GM18498 (cell line): Measurements from ENCODE around the gene KIF25.
"Not testable (repeated sequence)": the region's sequence is repeated elsewhere in the genome, so short reads cannot be mapped to it uniquely, and the experiment has no call there.

ENCODE experiments used
- ATAC-seq: cut with Tn5 transposase; IDR thresholded peaks from one replicate; pipeline ENCODE4 v1.9.1; 2021; ENCODE audit warnings: mild to moderate bottlenecking, moderate library complexity; ENCODE audit not compliant: unreplicated experiment

The KIF25 gene

DNA sequence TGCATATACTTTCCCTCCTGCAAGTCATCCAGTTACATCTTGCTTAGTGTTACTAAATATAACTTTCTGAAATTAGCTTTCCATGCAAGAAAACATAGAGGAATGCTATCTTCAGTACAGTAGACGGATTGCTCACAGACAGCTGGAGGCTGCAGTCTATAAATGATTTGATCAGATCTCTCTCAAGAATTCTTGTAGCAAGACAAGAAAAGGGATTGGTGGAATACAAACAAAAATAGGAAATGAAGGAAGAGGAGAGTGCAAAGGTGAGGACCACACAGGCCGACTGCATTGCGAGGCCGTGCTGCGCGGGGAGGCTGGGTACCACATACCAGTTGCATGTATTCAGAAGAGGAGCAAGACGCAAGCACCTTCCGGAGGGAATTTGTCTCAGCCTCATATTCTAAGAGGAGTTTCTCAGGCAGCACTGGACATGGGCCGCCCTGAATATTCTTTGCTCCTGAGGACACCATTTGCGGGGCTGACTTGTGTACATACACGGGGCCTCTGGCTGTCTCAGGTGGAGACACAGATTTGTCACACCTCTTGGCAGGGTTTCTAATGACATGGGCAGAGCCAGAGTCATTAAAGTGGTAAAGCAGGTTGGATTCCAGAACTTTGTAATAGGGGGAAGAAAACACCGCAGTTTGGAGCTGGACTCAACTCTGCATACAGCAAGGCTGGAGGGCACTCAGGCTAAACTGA, 22.7 kb upstream of the KIF25 start:
- ATAC-seq = no peak

DNA sequence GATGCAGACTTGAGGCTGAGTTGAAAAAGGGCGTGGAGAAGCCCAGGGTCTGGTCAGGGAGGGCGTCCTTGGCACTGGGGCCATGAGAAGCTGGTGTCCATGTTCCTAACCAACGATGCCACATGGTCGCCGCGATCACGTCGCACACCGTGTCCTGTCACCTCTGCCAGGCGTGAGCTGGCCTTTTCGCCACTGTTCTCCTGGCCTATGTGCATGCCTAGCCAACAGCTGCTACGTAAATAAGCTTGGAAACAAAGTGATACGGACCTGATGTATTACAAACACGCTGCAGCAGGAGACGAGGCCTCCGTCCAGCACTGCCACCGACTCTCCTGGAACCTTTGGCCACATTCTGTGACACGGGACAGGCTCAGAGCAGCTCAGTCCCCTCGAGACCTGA, 22.0 kb upstream of the KIF25 start:
- no peak for ATAC-seq

DNA sequence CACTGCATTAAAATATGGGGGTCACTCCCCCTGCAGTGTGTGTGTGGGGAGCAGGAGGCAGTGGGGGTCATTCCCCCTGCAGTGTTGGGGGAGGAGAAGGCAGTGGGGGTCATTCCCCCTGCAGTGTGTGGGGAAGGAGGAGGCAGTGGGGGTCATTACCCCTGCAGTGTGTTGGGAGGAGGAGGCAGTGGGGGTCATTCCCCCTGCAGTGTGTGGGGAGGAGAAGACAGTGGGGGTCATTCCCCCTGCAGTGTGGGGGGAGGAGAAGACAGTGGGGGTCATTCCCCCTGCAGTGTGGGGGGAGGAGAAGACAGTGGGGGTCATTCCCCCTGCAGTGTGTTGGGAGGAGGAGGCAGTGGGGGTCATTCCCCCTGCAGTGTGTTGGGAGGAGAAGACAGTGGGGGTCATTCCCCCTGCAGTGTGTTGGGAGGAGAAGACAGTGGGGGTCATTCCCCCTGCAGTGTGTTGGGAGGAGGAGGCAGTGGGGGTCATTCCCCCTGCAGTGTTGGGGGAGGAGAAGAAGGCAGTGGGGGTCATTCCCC, 21.3 kb upstream of the KIF25 start:
- not testable (repeated sequence) for ATAC-seq

DNA sequence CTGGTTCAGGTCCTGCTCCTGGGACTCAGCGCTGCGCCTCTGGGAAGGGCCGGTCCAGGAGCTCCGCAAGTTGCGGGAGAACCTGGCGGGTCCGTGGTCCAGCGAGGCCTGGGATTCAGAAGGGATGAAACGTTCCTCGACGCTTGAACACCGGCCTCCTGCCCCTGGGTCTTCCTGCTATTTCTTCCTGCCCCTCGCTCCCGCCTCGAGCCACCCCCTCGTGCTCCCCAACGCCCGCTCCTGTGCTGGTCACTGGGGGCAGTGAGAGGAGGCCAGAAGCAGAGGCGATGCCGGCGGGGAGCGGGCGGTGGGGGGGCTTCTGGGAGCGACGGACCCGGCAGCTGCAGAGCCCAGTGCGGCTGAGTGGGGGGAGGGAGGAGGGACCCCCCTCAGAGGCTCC, 20.8 kb upstream of the KIF25 start:
- no peak for ATAC-seq

DNA sequence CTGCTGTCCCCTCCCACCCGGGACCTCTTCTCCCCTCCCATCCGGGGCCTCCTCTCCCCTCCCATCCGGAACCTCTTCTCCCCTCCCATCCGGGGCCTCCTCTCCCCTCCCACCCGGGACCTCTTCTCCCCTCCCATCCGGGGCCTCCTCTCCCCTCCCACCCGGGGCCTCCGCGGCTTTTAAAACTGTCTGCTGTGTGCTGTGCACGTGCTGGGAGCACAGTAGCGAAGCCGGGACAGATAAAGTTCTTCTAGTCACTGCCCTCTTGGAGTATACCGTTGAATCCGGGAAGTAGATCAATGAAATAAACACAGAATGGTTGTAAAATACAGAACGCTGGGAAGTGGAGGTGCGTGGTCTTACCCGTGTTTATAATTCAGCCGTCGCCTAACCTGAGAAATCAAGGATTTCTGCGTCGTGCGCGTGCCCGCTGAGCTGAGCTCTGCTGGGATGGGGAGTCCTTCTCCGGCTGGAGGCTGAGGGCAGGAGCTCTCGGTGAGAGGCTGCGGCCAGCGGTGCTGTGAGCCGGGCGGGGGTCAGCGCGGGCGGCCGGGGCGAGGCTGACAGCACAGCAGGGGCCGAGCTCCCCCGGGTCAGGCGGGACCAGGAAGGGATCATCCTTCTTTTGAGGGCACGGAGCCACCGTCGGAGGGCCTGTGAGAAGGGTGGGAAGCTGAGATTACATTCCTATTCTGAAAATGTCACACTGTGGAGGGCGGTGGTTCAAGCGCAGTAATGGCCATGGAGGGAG, 19.6 kb upstream of the KIF25 start:
- no peak for ATAC-seq

DNA sequence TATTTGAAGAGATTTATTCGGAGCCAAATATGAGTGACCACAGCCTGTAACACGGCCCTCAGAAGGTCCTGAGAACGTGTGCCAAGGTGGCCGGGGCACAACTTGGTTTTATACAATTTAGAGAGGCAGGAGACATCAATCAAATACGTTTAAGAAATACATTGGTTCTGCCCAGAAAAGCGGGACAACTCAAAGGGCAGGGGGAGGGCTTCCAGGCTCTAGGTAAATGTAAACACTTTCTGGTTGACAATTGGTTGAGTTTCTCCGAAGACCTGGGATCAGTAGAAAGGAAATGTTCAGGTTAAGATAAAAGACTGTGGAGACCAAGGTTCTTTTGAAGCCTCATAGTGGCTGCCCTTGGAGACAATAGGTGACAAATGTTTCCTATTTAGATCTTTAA, 18.9 kb upstream of the KIF25 start:
- ATAC-seq = no peak

DNA sequence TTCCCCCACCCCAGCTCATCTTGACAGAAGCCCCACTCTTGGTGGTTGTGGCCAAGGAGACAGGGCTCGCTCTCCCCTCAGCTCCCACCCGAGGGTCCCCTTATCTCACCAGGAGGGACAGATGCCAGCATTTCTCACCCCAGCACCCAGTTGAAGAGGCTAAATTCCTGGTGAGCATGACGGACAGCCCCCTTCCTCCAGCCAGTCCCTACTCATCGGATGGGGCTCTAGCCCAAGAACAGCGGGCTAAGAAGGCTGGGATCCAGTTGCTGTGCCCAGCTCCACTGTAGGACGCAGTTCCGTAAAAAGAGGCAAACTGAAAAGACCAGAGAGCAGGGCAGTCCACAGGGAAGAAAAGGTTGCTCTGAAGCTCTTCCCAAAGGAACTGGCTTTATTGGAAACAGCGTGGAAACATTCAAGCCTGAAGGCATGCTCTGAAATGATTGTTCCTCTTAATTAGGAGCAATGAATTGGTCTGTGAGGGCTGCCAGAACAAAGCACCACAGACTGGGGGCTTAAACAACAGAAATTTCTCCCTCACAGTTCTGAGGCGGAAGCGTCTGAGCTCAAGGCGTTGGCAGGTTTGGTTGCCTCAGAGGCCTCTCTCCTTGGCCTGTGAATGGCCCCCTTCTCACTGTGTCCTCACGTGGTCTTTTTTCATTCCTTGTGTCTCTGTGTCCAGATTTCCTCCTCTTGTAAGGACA, 17.9 kb upstream of the KIF25 start:
- ATAC-seq = no peak

DNA sequence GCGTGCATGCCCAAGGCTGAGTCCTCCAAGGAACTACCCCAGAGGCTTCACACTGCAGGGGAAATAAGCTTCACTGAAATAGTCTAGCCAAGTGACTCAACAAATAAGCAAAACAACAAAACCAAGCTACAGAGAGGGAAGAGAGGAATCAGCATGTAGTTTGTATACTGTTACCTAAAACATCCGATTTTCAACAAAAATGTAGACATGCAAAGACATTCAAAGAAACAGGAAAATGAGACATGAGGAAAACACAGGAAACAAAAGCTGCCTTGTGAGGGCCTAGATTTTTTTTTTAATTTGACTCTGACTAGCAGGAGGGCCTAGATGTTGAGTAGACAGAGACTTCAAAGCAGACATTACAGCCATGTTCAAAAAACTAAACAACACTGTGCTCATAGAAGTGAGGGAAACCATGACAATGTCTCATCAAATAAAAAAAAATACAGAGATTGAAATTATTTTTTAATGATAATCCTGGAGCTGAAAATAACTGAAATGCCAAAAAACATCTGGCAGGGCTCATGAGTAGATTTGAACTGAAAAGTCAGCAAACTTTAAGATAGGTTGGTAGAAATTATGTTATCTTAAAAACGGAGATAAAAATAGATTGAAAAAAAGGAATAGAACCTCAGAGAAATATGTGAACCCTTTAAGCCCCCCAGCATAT, 16.4 kb upstream of the KIF25 start:
- ATAC-seq = no peak

DNA sequence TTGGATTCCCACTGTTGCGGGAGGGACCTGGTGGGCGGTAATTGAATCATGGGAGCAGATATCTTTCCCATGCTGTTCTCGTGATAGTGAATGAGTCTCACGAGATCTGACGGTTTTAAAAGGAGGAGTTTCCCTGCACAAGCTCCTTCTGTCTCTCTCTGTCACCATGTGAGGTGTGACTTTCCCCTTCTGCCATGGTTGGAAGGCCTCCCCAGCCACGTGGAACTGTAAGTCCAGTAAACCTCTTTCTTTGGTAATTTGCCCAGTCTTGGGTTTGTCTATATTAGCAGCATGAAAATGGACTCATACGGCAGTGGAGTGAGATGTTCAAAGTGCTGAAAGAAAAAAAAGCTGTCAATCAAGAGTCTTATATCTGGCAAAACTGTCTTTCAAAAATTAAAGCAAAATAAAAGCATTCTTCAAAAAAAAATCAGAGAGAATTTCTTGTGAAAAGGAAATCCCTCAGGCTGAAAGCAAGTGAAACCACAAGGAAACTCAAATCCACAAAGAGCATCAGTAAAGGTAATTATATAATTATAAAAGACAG, 15.5 kb upstream of the KIF25 start:
- no peak for ATAC-seq

DNA sequence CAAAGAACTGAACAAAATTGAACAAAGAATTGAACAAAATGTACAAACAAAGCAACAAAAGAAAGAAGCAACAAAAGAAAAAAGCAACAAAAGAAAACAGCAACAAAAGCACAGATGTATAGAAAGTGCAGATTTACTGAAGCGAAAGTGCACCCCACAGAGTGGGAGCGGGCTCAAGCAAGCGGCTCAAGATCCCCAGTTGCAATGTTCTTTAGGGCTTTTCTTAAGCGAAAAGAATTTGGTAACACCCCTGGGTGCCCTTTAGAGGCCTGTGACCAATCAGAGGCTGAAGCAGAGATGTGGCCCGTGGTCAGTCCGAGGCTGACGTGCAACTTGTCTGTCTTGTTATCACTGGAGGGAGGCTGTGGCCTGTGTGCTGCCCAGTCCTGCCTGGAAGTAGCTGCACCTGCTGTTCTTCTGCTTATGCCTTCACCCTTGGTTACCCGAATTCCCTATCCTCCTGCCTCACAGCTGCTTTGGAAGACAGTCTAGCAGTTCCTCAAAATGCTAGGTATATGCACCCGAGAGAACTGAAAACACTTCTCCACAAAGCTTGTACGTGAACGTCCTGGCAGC, 13.2 kb upstream of the KIF25 start:
- no peak for ATAC-seq

DNA sequence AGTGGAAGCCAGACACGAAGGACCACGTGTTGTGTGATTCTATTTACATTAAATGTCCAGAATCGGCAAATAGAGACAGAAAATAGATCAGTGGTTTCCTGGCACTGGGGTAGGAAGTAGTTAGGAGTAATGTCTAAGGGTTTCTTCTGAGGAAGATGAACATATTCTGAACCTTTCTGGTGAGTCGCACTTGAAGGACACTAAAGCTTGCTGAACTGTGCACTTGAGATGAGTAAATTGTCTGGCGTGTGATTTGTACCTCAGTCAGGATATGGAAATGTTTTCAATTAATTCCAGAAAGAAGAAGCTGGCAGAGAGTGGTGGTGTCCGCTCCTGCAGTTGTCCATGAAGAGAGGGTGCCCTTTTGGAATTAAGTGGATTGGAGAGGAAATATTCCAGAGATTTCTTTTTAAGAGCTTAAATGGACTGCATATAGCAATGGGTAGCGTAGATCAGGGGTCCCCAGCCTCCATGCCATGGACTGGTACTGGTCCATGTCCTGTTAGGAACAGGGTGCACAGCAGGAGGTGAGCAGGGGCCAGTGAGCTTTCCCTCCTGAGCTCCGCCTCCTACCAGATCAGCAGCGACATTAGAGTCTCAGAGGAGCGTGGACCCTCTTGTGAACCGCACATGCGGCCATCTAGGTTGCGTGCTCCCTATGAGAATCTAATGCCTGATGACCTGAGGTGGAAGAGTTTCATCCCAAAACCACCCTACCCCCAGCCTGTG, 12.4 kb upstream of the KIF25 start:
- ATAC-seq = no peak

DNA sequence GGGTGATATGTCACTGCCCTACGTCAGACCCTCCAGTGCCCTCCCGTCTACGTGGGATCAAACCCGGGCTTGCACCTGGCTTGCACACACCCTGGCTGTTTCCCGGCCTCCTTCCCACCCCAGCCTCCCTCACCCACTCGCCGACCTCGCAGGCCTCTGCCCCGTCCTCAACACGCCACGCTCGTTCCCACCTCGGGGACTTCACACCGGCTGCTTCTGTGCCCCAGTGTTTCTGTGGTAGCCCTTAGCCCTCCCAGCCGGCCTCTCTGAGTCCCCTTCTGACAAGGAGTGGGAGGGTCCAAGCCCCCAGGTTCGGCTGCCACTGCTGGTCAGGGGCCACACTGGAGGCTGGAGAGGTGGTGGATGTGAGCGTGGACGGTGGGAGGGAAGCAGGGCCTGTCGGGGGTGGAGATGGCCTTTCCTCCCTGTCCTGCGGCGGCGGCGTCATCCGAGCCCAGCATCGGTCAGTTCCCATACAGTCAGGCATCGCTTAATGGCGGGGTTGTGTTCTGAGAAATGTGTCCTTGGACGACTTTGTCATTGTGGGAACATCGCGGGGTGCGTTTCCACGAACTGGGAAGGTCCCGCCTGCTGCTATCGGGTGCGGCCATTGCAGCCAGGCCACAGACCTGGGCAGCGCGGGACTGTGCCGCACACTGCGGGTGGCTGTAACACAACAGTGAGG, 11.4 kb upstream of the KIF25 start:
- ATAC-seq = no peak

DNA sequence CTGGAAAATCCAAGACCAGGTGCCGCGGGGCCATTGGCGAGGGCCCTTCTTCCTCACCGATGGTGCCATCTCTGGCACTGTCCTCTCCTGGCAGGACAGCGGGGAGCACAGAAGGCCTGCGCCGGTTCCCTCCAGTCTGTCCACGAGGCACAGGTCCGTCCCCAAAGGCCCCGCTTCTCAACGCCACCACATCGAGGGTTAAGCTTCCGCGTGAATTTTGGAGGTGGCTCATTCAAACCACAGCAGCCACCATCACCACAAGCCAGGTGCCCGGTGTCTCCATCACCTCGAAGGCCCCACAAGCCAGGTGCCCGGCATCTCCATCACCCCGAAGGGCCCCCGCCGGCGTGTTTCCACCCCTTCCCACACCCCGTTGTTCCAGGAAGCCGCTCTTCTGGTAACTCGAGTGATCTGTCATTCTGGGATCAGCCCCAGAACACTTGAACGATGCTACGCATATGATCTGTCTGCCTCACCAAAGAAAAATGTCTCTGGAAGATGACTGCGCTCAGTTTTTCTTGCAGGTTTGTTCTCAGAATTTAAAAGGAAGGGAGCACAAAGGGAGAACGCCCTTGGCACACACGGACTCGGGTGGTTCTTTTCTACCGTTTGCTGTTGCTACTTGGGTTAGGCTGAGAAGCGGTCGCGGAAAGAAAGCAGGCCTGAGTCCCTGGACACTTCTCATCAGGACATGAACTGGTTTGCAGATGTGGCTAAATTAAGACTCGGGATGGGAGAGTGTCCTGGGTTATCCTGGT, 9.9 kb upstream of the KIF25 start:
- no peak for ATAC-seq

DNA sequence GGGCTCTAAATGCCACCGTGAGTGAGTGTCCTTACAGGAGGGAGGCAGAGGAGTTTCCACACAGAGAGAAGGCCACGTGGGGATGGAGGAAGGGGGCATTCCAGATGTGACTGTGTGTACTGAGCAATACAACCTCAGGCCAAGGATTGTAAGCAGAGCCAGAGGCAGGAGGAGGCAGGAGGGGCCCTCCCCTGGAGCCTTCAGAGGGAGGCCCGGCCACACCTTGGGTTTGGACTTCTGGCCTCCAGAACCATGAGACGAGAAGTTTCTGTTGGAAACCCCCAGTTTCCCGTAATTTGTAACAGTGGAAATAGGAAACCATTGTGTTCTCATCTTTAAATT, 9.3 kb upstream of the KIF25 start:
- no peak for ATAC-seq

DNA sequence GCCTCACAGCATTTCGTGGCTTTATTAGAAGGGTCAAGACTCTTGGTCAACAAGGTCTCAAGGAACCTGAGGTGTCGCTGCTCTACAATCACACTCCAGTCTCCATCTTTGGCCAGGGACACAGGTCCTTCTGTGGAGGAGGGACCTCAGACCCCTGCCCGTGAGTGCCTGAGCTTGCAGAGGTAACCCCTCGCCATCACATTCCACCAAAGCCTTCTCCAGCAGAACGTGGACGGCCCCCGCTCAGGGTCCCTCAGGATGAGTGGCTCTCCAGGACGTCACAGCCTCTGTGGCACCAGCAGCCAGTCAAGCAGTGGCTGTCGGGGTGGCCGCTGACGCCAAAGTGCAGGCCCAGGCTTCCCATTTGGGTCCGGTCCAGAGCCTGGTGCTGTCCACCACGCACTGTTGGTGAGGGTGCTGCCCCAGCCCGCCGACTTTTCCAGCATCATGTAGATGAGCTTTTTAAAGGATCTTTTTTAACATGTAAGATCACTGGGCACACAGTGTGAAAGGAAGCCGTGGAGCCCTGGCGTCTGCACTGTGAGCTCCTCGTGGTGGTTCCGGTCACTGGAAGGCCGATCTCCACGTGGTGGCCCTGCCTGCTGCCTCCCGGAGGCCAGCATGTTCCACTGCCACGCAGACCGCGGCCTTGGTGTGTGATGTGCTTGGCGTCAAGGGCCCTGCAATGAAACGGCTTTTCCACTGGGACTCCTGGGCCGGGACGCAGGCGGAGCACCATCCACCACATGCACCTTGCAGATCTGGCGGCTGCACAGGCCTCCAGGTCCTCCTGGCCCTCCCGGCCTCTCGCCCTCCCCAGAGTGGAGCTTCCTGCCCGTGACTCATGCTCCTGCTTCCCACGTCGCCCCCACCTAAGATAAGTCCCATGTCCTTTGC, 8.3 kb upstream of the KIF25 start:
- ATAC-seq = no peak

DNA sequence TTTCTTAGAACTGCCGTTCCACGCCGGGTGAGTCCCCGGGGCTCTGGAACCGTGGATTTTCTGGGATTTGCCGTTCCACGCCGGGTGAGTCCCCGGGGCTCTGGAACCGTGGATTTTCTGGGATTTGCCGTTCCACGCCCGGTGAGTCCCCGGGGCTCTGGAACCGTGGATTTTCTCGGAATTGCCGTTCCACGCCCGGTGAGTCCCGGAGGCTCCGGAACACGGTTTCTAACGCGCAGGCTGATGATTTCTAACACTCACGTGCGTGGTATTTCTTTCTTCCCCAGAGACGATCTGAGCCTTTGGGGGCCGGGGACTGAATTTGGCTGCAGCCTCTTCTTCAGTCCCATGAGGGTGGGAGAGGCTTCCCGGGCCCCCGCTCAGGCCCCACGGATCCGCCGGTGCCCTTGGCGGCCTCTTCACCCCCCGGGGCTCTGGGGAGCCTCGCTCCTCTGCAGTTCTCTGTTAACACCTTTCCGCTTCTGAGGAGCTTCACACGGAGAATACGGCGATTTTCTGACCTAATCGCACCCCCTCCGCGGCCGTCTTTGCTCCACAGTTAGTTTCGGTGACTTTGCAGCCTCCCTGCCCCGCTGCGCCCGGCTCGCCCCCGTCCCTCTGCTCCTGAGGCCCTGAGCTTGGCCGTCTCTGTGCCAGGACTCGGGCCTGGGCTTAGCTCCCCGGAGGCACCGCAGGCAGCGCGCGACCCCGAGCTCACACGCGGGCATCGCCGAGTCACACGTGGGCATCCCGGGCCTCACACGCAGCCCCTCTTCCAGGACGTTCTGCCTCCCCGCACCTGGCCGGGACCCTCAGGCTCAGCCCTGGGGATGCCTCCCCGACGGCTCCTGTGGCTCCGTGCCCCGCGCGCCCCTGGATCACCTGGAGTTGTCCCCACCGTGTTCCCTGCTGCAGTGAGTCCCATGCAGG, 7.2 kb upstream of the KIF25 start:
- no peak for ATAC-seq

DNA sequence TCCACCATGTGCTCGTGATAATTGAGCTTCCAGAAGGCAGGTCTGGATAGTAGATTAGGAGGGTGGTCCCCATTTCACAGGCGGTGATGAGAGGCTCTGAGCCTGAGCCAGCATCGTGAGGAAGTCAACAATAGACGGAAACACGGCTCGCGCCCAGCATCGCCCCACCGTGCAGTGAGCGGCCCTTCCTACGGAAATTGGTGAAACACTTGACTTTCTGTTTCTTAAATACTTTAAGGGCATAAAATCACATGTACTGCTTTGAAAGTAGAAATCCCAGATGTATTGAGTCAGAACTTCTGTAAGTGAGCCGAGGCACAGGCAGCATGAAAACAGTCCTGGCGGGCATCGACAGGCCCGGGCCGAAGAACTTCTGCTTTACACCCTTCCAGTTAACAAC, 4.3 kb upstream of the KIF25 start:
- ATAC-seq = no peak
